Measurements from ENCODE around the gene GCNT4.

Gene GCNT4

GRCh38 chr5:75010838-75011237 lies 41.5 kb downstream of the GCNT4 start:
- DNase-seq, result no peak

GRCh38 chr5:75009556-75010345 lies 42.6 kb downstream of the GCNT4 start:
- no peak for DNase-seq

- DNase-seq, result no peak
Observed at GRCh38 chr5:75006865-75007822, 45.2 kb downstream of the GCNT4 start.

DNA sequence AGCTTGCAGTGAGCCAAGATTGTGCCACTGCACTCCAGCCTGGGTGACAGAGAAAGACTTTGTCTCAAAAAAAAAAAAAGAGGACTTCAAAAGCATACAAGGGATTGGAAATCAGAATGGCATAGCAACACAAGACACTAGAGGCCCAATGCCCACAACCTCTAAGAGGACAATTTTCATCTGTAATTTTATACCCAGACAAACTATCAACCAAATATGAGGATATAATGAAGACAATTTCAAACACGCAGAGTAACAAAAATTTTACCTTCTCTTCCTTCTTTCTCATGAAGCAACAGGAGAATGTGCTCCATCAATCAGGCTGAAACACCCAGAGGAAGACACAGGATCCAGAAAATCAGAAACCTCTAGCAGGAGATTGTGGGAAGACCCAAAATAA lies 46.8 kb downstream of the GCNT4 start:
- no peak for DNase-seq

Data from amniotic stem cell (primary cell).